ENCODE data around the gene ABHD12B. TPM values are rescaled to one million over a fixed set of nuclear protein-coding genes. Genes with fewer than 3 reads are reported as not detected.

ABHD12B gene
- total and polyA plus RNA-seq, 9 of the 15 experiments (the other 6 are each of a cell fraction or from before 2014, with no cell fraction given) = not detected

DNA sequence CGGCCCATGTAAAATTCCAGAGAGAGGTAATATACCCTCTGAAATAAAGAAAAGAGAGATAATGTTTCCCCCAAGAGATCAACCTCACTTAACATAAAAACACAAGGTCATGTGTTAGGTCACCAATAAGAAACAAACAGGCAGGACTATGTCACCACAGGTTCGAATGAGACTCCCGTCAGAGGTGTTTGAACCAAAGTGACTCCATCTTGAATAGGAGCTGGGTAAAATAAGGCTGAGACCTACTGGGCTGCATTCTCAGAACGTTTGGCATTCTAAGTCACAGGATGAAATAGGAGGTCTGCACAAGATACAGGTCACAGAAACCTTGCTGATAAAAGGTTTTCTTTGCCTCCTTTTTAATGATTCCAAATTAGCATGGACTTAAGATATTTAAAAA, 65.9 kb downstream of the ABHD12B start (continued):
- TF ChIP-seq, protein P1, sequence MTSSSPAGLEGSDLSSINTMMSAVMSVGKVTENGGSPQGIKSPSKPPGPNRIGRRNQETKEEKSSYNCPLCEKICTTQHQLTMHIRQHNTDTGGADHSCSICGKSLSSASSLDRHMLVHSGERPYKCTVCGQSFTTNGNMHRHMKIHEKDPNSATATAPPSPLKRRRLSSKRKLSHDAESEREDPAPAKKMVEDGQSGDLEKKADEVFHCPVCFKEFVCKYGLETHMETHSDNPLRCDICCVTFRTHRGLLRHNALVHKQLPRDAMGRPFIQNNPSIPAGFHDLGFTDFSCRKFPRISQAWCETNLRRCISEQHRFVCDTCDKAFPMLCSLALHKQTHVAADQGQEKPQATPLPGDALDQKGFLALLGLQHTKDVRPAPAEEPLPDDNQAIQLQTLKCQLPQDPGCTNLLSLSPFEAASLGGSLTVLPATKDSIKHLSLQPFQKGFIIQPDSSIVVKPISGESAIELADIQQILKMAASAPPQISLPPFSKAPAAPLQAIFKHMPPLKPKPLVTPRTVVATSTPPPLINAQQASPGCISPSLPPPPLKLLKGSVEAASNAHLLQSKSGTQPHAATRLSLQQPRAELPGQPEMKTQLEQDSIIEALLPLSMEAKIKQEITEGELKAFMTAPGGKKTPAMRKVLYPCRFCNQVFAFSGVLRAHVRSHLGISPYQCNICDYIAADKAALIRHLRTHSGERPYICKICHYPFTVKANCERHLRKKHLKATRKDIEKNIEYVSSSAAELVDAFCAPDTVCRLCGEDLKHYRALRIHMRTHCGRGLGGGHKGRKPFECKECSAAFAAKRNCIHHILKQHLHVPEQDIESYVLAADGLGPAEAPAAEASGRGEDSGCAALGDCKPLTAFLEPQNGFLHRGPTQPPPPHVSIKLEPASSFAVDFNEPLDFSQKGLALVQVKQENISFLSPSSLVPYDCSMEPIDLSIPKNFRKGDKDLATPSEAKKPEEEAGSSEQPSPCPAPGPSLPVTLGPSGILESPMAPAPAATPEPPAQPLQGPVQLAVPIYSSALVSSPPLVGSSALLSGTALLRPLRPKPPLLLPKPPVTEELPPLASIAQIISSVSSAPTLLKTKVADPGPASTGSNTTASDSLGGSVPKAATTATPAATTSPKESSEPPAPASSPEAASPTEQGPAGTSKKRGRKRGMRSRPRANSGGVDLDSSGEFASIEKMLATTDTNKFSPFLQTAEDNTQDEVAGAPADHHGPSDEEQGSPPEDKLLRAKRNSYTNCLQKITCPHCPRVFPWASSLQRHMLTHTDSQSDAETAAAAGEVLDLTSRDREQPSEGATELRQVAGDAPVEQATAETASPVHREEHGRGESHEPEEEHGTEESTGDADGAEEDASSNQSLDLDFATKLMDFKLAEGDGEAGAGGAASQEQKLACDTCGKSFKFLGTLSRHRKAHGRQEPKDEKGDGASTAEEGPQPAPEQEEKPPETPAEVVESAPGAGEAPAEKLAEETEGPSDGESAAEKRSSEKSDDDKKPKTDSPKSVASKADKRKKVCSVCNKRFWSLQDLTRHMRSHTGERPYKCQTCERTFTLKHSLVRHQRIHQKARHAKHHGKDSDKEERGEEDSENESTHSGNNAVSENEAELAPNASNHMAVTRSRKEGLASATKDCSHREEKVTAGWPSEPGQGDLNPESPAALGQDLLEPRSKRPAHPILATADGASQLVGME (CRISPR knock-in tag; IDR thresholded peaks at IDR 0.05) = no peak
- TF ChIP-seq DDX20 (tag; IDR thresholded peaks at IDR 0.05; ENCODE audit: low read depth) = peak; percentile 81
- TF ChIP-seq PTTG1 (tag; IDR thresholded peaks at IDR 0.05; ENCODE audit: low read depth) = peak; percentile 64; the same call in 1 of the 2 replicates
- TF ChIP-seq, protein P2, sequence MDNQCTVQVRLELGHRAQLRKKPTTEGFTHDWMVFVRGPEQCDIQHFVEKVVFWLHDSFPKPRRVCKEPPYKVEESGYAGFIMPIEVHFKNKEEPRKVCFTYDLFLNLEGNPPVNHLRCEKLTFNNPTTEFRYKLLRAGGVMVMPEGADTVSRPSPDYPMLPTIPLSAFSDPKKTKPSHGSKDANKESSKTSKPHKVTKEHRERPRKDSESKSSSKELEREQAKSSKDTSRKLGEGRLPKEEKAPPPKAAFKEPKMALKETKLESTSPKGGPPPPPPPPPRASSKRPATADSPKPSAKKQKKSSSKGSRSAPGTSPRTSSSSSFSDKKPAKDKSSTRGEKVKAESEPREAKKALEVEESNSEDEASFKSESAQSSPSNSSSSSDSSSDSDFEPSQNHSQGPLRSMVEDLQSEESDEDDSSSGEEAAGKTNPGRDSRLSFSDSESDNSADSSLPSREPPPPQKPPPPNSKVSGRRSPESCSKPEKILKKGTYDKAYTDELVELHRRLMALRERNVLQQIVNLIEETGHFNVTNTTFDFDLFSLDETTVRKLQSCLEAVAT (IDR thresholded peaks at IDR 0.05) = no peak
- no peak for TF ChIP-seq ZNF586 (CRISPR knock-in tag; conservative IDR thresholded peaks at IDR 0.05)
- TF ChIP-seq PPARD (CRISPR knock-in tag; IDR thresholded peaks at IDR 0.05) = no peak
- TF ChIP-seq ARHGAP35 (IDR thresholded peaks at IDR 0.05; ENCODE audit: partially characterized antibody) = no peak
- no peak for TF ChIP-seq SAP30 (IDR thresholded peaks at IDR 0.05; ENCODE audit: borderline replicate concordance, insufficient read depth, low read depth, low read length, poor library complexity, severe bottlenecking)
- no peak for TF ChIP-seq PHF21A (IDR thresholded peaks at IDR 0.05; ENCODE audit: borderline replicate concordance, low read depth)
- TF ChIP-seq, protein P3, sequence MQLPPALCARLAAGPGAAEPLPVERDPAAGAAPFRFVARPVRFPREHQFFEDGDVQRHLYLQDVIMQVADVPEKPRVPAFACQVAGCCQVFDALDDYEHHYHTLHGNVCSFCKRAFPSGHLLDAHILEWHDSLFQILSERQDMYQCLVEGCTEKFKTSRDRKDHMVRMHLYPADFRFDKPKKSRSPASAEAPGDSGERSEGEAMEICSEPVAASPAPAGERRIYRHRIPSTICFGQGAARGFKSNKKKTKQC (CRISPR knock-in tag; IDR thresholded peaks at IDR 0.05) = no peak
- TF ChIP-seq, protein P4, sequence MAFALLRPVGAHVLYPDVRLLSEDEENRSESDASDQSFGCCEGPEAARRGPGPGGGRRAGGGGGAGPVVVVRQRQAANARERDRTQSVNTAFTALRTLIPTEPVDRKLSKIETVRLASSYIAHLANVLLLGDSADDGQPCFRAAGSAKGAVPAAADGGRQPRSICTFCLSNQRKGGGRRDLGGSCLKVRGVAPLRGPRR (CRISPR knock-in tag; IDR thresholded peaks at IDR 0.05) = no peak
- TF ChIP-seq RAD51 (IDR thresholded peaks at IDR 0.05; ENCODE audit: borderline replicate concordance, low read depth) = no peak
- TF ChIP-seq, protein P5, sequence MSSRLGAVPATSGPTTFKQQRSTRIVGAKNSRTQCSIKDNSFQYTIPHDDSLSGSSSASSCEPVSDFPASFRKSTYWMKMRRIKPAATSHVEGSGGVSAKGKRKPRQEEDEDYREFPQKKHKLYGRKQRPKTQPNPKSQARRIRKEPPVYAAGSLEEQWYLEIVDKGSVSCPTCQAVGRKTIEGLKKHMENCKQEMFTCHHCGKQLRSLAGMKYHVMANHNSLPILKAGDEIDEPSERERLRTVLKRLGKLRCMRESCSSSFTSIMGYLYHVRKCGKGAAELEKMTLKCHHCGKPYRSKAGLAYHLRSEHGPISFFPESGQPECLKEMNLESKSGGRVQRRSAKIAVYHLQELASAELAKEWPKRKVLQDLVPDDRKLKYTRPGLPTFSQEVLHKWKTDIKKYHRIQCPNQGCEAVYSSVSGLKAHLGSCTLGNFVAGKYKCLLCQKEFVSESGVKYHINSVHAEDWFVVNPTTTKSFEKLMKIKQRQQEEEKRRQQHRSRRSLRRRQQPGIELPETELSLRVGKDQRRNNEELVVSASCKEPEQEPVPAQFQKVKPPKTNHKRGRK (tag; IDR thresholded peaks at IDR 0.05) = no peak
- TF ChIP-seq, protein P6, sequence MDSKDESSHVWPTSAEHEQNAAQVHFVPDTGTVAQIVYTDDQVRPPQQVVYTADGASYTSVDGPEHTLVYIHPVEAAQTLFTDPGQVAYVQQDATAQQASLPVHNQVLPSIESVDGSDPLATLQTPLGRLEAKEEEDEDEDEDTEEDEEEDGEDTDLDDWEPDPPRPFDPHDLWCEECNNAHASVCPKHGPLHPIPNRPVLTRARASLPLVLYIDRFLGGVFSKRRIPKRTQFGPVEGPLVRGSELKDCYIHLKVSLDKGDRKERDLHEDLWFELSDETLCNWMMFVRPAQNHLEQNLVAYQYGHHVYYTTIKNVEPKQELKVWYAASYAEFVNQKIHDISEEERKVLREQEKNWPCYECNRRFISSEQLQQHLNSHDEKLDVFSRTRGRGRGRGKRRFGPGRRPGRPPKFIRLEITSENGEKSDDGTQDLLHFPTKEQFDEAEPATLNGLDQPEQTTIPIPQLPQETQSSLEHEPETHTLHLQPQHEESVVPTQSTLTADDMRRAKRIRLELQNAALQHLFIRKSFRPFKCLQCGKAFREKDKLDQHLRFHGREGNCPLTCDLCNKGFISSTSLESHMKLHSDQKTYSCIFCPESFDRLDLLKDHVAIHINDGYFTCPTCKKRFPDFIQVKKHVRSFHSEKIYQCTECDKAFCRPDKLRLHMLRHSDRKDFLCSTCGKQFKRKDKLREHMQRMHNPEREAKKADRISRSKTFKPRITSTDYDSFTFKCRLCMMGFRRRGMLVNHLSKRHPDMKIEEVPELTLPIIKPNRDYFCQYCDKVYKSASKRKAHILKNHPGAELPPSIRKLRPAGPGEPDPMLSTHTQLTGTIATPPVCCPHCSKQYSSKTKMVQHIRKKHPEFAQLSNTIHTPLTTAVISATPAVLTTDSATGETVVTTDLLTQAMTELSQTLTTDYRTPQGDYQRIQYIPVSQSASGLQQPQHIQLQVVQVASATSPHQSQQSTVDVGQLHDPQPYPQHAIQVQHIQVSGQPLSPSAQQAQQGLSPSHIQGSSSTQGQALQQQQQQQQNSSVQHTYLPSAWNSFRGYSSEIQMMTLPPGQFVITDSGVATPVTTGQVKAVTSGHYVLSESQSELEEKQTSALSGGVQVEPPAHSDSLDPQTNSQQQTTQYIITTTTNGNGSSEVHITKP (IDR thresholded peaks at IDR 0.05; ENCODE audit: partially characterized antibody) = no peak
